GM08714 (cell line): ENCODE results near the gene LHX3.
"Not testable (repeated sequence)": the region's sequence is repeated elsewhere in the genome, so short reads cannot be mapped to it uniquely, and the experiment has no call there.

ENCODE experiments used
- H3K4me3 ChIP-seq: fragments of 200-500 bp; sonication (Bioruptor generic); 2 replicates; pipeline ENCODE4 v1.5.1; 2014; ENCODE audit warnings: mild to moderate bottlenecking, low read length, inconsistent platforms
- ZNF274 ChIP-seq: IDR thresholded peaks from 2 replicates; pipeline ENCODE4 v1.6.1; 2012; ENCODE audit warnings: mild to moderate bottlenecking, low read depth, low read length

The LHX3 gene

GRCh38 chr9:136152931-136153330, 52.0 kb downstream of the LHX3 start:
- no peak for TF ChIP-seq ZNF274
- H3K4me3 ChIP-seq, result no peak overlapping the region

DNA sequence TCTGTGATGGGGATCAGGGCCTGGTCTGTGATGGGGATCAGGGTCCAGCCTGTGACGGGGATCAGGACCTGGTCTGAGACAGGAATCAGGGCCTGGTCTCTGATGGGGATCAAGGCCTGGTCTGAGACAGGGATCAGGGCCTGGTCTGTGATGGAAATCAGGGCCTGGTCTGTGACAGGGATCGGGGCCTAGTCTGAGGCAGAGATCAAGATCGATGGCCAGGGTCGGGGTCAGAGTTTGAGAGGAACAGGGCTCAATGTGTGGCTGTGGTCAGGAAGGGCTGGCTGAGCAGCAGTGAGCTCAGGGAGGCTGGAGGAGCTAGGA, 52.4 kb downstream of the LHX3 start:
- TF ChIP-seq ZNF274, result no peak
- H3K4me3 ChIP-seq, result no peak overlapping the region

DNA sequence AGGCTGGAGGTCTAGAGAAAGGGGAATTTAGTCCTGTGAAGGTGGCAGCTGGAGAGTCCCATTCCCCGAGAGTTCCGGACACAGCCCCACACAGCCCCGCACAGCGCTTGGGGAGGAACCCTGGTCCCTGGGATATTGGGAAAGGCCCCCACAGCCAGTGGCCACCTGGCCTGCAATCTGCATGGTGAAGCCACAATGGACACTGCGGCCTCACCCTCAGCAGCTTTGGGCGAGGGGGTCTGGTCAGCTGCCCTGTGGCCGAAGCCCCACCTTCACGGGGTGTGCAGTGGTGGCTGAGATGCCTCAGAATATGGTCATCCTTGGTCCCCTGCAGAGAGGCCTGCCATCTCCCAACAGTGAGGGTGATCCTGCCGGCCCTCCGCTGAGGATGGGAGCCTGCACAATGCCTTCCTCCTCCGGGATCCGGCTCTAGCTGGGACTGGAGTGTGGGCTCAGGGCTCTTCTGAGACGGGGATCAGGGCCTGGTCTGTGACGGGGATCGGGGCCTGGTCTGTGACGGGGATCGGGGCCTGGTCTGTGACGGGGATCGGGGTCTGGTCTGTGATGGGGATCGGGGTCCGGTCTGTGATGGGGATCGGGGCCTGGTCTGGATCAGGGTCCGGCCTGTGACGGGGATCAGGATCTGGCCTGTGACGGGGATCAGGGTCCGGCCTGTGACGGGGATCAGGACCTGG, 52.9 kb downstream of the LHX3 start:
- H3K4me3 ChIP-seq, result no peak overlapping the region

DNA sequence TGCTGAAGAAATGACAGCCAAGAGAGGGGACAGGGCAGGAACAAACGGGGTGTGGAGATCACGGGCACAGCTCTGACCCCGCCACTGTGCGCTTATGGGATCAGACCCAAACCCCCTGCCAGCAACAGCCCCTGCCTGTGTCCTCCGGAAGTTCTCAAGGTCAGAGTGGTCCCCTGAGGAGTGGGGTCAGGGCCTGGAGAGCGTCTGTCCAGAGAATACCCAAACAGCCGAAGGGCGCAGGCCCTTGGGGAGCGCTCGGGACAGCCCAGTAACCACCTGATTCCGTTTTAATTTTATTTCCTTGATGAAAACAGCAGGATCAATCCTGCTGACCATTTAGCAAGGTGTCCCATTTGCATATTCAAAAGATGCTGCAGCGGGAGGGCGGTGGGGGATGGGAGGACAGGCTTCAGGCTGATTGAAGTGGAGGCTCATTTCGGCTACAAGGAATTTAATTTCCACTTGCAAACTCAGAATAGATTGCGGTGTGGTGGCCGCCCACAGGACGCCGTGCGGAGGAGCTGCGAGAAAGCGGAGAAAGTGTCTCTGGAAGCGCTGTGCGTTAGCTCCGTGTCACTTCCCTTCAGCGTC, 53.6 kb downstream of the LHX3 start:
- H3K4me3 ChIP-seq, result no peak overlapping the region
- no peak for TF ChIP-seq ZNF274

More for the DNA sequence above, 52.9 kb downstream of the LHX3 start:
- TF ChIP-seq ZNF274, result no peak

DNA sequence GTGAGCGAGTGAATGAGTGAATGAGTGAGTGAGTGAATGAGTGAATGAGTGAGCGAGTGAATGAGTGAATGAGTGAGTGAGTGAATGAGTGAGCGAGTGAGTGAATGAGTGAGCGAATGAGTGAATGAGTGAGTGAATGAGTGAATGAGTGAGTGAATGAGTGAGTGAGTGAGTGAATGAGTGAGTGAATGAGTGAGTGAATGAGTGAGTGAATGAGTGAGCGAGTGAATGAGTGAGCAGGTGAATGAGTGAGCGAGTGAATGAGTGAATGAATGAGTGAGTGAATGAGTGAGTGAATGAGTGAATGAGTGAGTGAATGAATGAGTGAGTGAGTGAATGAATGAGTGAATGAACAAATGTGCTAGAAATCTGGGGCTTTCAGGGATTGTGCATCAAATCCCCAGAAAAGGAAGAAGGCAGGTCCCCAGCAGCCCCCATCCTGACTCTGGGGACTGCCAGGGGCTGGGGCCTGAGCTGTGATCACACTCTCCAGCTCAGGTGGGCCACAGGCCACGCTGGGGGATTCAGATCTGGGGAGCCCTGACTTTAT, 54.2 kb downstream of the LHX3 start:
- H3K4me3 ChIP-seq, result not testable (repeated sequence)

- no peak for TF ChIP-seq ZNF274
Observed at GRCh38 chr9:136149853-136150252, 55.1 kb downstream of the LHX3 start.

GRCh38 chr9:136149337-136149736, 55.6 kb downstream of the LHX3 start:
- no peak for TF ChIP-seq ZNF274
- no peak overlapping the region for H3K4me3 ChIP-seq

More at GRCh38 chr9:136149853-136150252, 55.1 kb downstream of the LHX3 start:
- no peak overlapping the region for H3K4me3 ChIP-seq

DNA sequence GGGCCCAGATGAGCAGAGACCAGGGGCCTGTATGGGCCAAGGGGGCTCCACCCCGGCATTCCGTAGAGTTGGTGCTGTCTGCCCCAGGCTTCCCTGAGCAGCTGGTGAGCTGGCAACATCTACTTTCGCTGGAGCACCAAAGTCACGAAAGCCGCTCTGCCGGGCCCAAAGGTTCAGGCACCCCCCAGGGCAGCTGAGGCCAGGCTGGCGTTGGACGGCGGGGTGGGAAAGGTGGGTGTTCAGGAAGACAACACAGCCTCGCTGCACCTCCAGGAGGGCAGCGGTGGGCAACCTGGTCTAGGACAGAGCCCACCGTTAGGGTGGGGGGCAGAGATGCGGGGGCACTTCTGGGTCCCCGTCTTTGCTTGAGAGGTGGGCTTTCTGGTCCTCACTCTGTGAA, 56.2 kb downstream of the LHX3 start:
- TF ChIP-seq ZNF274, result no peak
- no peak overlapping the region for H3K4me3 ChIP-seq

GRCh38 chr9:136147890-136148714, 56.8 kb downstream of the LHX3 start:
- TF ChIP-seq ZNF274, result no peak
- no peak overlapping the region for H3K4me3 ChIP-seq

- TF ChIP-seq ZNF274, result no peak
Observed at GRCh38 chr9:136147038-136147889, 57.7 kb downstream of the LHX3 start.

More at GRCh38 chr9:136147038-136147889, 57.7 kb downstream of the LHX3 start:
- H3K4me3 ChIP-seq, result no peak overlapping the region
